Measurements from ENCODE around the gene CD302.

Gene CD302

DNA sequence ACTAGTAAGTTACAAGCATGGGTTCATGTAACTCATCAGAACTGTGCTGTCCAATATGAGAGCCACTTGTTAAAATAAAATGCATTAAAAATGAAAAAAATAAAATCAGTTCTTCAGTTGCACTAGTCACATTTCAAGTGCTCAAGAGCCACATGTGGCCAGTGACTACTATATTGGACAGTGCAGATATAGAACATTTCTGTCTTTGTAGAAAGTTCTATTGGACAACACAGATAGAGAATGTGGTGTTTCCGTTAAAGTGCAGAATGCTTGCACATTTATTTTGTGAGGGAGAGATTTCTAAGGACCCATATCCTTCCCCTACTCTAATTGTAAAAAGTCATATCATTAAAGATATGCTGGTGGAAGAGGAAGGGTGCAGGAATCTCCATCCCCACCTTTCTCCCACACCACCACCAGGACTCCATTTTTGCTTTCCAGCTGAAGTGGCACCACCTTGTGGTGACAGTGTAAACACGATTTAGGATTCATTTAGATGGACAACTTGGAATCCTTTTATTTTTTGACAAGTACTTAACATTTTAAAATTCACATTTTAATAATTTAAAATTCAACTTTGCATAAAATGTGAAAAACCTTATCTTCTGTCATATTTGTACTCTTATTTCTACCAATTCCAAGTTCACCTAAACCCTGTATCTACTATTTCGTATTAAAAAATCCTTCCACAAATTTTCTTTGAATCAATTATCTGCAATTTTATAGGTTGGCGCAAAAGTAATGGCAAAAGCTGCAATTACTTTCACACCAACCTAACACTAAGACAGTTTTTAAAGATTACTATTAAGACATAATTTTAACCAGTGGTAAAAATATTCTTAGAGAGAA is 9.4 kb upstream of the CD302 start:
- ATAC-seq (replicated peaks) (no peak), DNase-seq (no peak)
- Mint-ChIP-seq H3K27ac (no peak overlapping the region), H3K4me3 (no peak overlapping the region), H3K9me3 (no peaks in the 10 kb centered on the region), H3K27me3 (no peaks in the 10 kb centered on the region), H3K36me3 (ENCODE audit: insufficient read depth) (peaks cover 55% of the 10 kb centered on the region), H3K4me1 (ENCODE audit: low read depth in 2 of 2) (no peaks in the 10 kb centered on the region)

DNA sequence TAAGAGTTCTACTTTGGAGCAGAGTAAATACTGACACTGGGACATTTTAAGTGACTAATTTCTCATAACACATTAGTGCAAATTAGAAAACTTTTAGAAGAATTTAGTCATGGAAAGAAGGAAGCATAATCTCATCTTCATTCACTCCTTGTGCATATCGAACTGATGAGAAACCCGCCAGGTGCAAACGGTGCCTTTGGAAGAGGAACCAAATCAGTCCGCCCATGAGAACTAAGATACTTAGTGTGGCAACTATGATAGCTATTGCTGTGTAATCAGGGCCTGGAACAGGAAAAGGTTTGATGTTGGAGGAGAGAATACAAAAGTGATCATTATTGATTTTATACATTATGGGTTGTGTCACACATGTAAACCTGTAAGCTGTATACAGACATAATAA is 6.9 kb upstream of the CD302 start:
- Mint-ChIP-seq H3K9me3 (no peaks in the 10 kb centered on the region), H3K36me3 (ENCODE audit: insufficient read depth) (peaks cover 46% of the 10 kb centered on the region), H3K27me3 (peaks cover 0 to under 1% of the 10 kb centered on the region in 2 donors), H3K27ac (no peak overlapping the region), H3K4me3 (no peak overlapping the region), H3K4me1 (ENCODE audit: low read depth in 2 of 2) (no peaks in the 10 kb centered on the region)
- ATAC-seq (replicated peaks) (no peak), DNase-seq (no peak)

DNA sequence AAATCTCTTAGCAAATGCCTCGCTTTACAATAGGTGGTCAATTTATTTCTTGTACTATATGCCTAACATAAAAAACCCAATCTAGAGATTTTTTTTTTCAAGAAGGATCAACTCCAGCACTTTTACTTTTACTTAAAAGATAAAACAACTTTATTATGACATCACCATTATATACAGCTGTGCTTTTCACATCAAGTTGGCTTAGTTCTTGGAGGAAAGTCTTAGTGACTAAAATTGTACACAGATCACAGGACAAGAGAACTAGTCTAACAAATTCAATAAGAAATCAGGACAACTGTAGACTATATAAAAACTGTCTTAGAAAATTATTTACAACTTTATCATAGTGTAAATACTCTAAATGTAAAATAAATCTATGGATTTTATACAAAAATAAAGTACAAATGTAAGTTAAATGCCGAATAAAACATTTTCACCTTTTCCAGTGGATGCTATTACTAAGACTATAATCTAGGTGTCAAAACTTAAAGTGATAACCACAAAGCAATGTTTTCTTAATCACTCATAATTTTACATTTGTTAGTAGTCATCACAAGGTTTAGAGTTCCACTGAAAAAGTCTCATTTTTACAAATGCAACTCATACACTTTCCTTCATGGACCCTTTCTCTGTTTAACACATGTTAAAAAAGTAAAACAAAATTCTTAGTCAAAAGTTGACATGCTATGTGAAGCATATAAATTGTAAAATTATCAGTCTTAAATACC is 5.4 kb upstream of the CD302 start:
- Mint-ChIP-seq H3K9me3 (no peaks in the 10 kb centered on the region), H3K27me3 (peaks cover 8 to 16% of the 10 kb centered on the region in 2 donors), H3K27ac (no peak overlapping the region), H3K4me1 (ENCODE audit: low read depth in 2 of 2) (peaks cover 5 to 10% of the 10 kb centered on the region in 2 donors), H3K36me3 (ENCODE audit: insufficient read depth) (peaks cover 31% of the 10 kb centered on the region), H3K4me3 (no peak overlapping the region)
- ATAC-seq (replicated peaks) (no peak), DNase-seq (no peak)

DNA sequence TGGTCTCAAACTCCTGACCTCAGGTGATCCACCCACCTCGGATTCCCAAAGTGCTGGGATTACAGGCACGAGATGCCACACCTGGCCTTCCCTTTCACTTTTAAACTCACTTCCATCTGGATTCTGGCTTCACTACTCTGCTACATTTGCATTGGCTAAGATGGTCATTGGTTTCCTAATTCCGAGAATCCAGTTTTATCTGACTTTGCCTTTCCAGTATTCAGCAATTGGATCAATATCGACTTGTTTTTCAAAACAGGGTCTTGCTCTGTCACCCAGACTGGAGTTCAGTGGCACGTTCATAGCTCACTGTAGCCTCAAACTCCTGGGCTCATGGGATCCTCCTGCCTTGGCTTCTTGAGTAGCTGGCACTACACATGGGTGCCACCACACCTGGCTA is 4.7 kb upstream of the CD302 start:
- Mint-ChIP-seq H3K27me3 (peaks cover 9 to 21% of the 10 kb centered on the region in 2 donors), H3K4me1 (ENCODE audit: low read depth in 2 of 2) (peaks cover 7 to 14% of the 10 kb centered on the region in 2 donors), H3K9me3 (no peaks in the 10 kb centered on the region), H3K36me3 (ENCODE audit: insufficient read depth) (peaks cover 25% of the 10 kb centered on the region), H3K4me3 (no peak overlapping the region), H3K27ac (no peak overlapping the region)
- ATAC-seq (replicated peaks) (no peak), DNase-seq (no peak)

DNA sequence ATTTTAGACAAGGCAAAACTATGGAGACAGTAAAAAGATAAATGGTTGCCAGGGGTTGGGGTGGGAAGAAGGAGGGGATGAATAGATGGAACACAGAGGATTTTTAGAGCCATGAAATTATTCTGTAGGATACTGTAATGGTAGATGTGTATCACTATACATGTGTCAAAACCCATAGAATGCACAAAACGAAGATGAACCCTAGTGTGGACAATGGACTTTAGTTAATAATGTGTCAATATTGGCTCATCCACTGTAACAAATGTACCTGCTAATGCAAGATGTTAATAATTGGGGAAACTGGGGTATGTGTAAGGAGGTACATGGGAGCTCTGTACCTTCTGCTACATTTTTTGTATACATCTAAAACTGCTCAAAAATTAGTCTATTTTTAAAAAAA is 1.8 kb upstream of the CD302 start:
- DNase-seq, result no peak

DNA sequence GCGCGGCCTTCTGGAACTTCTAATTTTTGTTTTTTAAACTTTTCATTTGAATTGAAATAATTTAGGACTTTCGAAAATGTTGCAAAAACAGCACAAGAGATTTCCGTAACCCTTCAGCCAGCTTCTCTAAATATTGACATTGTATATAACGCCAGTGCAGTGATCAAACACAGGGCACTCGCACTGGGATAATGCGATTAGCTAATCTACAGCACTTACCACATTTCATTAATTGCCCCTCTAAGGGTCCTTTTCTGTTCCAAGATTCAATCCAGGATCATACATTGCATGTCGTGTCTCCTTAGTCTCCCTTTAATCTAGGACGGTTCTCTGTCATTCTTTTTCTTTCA is 343 bp upstream of the CD302 start:
- H3K27ac Mint-ChIP-seq, result no peak overlapping the region
- DNase-seq, result no peak
- H3K4me3 Mint-ChIP-seq, result peak overlapping the region; percentile 62 to 76
- no peaks in the 10 kb centered on the region for H3K9me3 Mint-ChIP-seq
- ATAC-seq (replicated peaks), result peak; percentile 10
- peaks cover 12 to 16% of the 10 kb centered on the region in 2 donors for H3K4me1 Mint-ChIP-seq (ENCODE audit: low read depth in 2 of 2)
- H3K27me3 Mint-ChIP-seq, result peaks cover 9 to 25% of the 10 kb centered on the region in 2 donors
- no peaks in the 10 kb centered on the region for H3K36me3 Mint-ChIP-seq (ENCODE audit: insufficient read depth)

More for the DNA sequence above, 1.8 kb upstream of the CD302 start:
- no peak for ATAC-seq (replicated peaks)
- H3K4me3 Mint-ChIP-seq, result no peak overlapping the region
- H3K4me1 Mint-ChIP-seq (ENCODE audit: low read depth in 2 of 2), result peaks cover 12 to 16% of the 10 kb centered on the region in 2 donors
- peaks cover 3% of the 10 kb centered on the region for H3K36me3 Mint-ChIP-seq (ENCODE audit: insufficient read depth)
- no peak overlapping the region for H3K27ac Mint-ChIP-seq
- peaks cover 9 to 25% of the 10 kb centered on the region in 2 donors for H3K27me3 Mint-ChIP-seq
- H3K9me3 Mint-ChIP-seq, result no peaks in the 10 kb centered on the region

DNA sequence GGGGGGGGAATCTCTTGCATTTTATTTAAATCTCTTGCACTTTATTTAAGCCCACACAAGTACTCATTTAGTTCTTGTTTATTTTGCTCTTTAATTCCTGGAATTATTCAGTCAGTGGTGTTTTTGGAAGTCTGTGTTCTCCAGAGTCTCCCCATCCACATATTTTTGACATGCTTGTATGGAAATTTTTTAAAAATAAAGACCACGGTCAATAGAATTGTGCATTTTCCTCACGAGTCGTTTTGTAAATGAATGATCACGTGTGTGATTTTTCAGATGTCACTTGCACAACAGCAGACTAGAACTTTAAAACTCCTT is 824 bp downstream of the CD302 start:
- Mint-ChIP-seq H3K27me3 (peaks cover 9 to 25% of the 10 kb centered on the region in 2 donors), H3K4me3 (peak overlapping the region; percentile 62 to 76), H3K36me3 (ENCODE audit: insufficient read depth) (no peaks in the 10 kb centered on the region), H3K4me1 (ENCODE audit: low read depth in 2 of 2) (peaks cover 12 to 16% of the 10 kb centered on the region in 2 donors), H3K27ac (no peak overlapping the region), H3K9me3 (no peaks in the 10 kb centered on the region)
- no peak for DNase-seq
- ATAC-seq (replicated peaks), result no peak

DNA sequence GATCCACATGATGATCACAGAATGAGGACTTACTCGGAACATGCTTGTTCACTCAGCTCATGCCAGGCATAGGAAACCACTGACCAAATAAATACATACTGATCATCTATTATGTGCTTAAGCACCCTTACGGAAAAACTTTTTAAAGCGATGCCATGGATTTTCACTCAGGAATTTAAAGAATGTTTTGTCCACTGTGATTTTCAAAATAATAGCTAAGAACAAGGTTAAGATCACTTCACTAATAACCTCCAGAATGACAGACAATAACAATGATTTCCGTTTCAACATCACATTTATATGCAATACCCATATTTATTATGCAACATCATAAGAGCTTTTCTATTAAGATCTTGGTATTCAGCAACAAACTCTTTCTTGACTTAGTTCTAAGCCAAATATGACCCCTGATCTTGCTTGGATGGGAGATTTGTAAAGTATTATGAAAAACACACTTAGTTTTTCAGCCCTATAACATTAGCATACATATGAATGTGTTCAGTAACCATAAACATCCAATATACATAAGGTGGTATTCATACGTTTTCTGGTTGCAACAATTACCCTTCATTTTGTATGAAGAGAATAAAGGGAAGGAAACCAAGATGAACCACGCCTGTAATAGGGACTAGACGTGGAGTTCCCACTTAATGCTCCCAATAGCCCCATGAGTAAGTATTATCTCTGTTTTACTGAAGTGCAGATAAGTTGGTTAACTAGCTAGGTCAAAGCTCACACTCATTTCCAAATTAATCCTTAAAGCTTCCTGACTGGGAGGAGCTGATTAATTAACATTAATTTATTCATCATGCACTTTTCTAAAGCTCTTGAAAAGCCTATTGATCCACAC is 1.9 kb downstream of the CD302 start:
- Mint-ChIP-seq H3K9me3 (no peaks in the 10 kb centered on the region), H3K27me3 (peaks cover 9 to 25% of the 10 kb centered on the region in 2 donors), H3K4me1 (ENCODE audit: low read depth in 2 of 2) (peaks cover 12 to 16% of the 10 kb centered on the region in 2 donors), H3K27ac (no peak overlapping the region), H3K4me3 (no peak overlapping the region), H3K36me3 (ENCODE audit: insufficient read depth) (peaks cover 3% of the 10 kb centered on the region)
- no peak for ATAC-seq (replicated peaks)
- DNase-seq, result no peak

DNA sequence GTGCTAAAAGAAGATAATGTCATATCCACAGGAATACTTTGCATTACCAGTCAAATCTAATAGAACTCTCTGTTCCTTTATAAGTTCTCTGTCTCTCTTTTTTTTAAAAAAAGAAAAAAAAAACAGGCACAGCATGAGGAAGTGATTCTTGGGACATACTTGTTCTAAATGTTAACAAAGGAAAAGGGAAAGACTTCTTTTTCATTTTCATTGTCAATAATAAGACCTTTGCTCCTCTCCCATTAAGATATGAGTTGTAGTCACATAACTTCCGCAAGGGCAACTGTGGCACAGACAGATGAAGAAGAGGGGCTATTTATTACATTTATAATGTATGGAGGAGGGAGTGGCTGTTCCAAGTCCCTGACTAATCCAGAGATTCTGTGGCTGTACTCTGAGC is 4.7 kb downstream of the CD302 start:
- H3K36me3 Mint-ChIP-seq (ENCODE audit: insufficient read depth), result peaks cover 3% of the 10 kb centered on the region
- ATAC-seq (replicated peaks) (no peak), DNase-seq (no peak)
- H3K4me3 Mint-ChIP-seq, result no peak overlapping the region
- peaks cover under 1 to 8% of the 10 kb centered on the region in 2 donors for H3K27me3 Mint-ChIP-seq
- H3K9me3 Mint-ChIP-seq, result no peaks in the 10 kb centered on the region
- H3K4me1 Mint-ChIP-seq (ENCODE audit: low read depth in 2 of 2), result peaks cover 5 to 6% of the 10 kb centered on the region in 2 donors
- no peak overlapping the region for H3K27ac Mint-ChIP-seq

DNA sequence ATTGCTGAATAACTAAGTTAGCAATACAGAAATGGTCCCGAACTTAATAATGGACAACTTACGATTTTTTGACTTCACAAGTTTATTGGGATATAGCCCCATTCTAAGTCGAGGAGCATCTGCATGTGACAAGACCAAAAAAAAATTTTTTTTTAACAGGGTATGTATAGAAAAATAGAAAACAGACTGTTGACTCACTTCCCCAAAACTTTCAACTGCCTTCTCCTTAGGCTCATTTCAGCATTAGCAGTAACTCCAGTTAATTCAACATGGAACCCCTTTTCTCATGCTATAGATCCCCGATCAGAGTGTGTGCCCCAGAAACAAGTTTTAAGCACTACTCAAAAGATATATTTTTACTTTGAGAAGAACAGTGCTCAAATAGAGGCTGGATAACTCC is 5.4 kb downstream of the CD302 start:
- Mint-ChIP-seq H3K4me1 (ENCODE audit: low read depth in 2 of 2) (peaks cover 2 to 4% of the 10 kb centered on the region in 2 donors), H3K27me3 (peaks cover 0 to 3% of the 10 kb centered on the region in 2 donors), H3K36me3 (ENCODE audit: insufficient read depth) (peaks cover 3% of the 10 kb centered on the region), H3K4me3 (no peak overlapping the region), H3K27ac (no peak overlapping the region), H3K9me3 (no peaks in the 10 kb centered on the region)
- no peak for DNase-seq
- no peak for ATAC-seq (replicated peaks)

DNA sequence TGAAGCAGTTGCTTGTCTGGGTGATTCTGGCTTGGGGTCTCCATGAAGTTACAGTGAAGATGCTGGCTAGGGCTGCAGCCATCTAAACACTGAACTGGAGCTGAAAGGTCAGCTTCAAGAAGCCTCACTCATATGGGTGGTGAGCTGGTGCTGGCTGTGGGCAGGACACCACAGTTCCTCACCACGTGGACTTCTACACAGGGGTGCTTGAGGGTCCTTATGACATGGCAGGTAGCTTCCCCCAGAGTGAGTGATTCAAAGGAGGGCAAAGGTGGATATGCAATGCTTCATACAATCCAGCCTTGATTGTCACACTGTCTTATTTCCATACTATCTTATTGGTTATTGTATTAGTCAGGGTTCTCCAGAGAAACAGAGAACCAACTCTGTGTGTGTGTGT is 6.0 kb downstream of the CD302 start:
- ATAC-seq (replicated peaks), result no peak
- no peak for DNase-seq
- Mint-ChIP-seq H3K4me1 (ENCODE audit: low read depth in 2 of 2) (no peaks in the 10 kb centered on the region), H3K27me3 (no peaks in the 10 kb centered on the region), H3K36me3 (ENCODE audit: insufficient read depth) (peaks cover 3% of the 10 kb centered on the region), H3K9me3 (no peaks in the 10 kb centered on the region), H3K4me3 (no peak overlapping the region), H3K27ac (no peak overlapping the region)

DNA sequence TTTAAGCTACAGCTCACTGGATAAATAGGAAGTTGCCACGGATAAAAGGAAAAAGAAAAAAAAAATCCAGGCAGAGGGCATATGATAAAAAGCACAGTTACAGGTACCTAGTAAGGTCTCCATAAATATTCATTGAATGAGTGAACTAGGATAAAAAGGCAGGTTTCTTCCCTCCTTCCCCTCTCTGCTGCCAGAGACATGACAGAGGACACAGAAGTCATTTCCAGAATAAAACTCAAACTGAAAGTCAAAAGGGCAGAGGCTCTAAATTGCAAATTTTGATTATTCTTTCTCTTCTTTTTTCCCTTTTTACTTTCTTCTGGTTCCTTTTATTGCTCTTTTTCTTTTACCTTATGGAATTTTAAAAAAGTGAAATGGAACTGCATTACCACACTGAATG is 7.7 kb downstream of the CD302 start:
- no peak for ATAC-seq (replicated peaks)
- no peak for DNase-seq
- no peaks in the 10 kb centered on the region for H3K9me3 Mint-ChIP-seq
- H3K36me3 Mint-ChIP-seq (ENCODE audit: insufficient read depth), result peaks cover 3% of the 10 kb centered on the region
- H3K27ac Mint-ChIP-seq, result no peak overlapping the region
- H3K4me1 Mint-ChIP-seq (ENCODE audit: low read depth in 2 of 2), result no peaks in the 10 kb centered on the region
- H3K27me3 Mint-ChIP-seq, result no peaks in the 10 kb centered on the region
- H3K4me3 Mint-ChIP-seq, result no peak overlapping the region

DNA sequence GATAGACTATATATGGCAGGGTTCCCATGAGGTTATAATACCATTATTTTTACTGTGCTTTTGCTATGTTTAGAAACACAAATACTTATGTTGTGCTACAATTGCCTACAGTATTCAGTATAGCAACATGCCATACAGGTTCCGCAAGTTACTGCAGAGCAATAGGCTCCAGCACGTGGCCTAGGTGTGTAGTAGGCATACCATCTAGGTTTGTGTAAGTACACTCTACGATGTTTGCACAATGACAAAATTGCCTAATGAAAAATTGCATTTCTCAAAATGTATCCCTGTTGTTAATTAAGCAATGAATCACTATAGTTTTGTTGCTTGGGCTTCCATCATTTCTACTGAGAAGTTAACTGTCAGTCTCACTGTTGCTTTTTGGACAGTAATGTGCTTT is 9.8 kb downstream of the CD302 start:
- H3K4me1 Mint-ChIP-seq (ENCODE audit: low read depth in 2 of 2), result no peaks in the 10 kb centered on the region
- H3K27ac Mint-ChIP-seq, result no peak overlapping the region
- no peaks in the 10 kb centered on the region for H3K9me3 Mint-ChIP-seq

More for the DNA sequence above, 9.8 kb downstream of the CD302 start:
- H3K27me3 Mint-ChIP-seq, result no peaks in the 10 kb centered on the region
- DNase-seq, result no peak
- H3K36me3 Mint-ChIP-seq (ENCODE audit: insufficient read depth), result peaks cover 3% of the 10 kb centered on the region
- ATAC-seq (replicated peaks), result no peak
- H3K4me3 Mint-ChIP-seq, result no peak overlapping the region

Measured in effector memory CD8-positive, alpha-beta T cell (primary cell).